HEK293 (cell line): ENCODE measurements around the gene TTC7B.

Source experiments
- CTCF ChIA-PET: fragments of 350-600 bp; formaldehyde crosslinking; extraction: SDS; loops from one replicate; lab custom pipeline; 2021; ENCODE audit warnings: antibody characterized with exemption; lab: Yijun Ruan, JAX
- POLR2A ChIA-PET: fragments of 300-600 bp; formaldehyde crosslinking; extraction: SDS; loops from one replicate; lab custom pipeline; 2020; ENCODE audit warnings: antibody characterized with exemption, inconsistent platforms; lab: Yijun Ruan, JAX
- H3K27ac ChIP-seq: fragments of 200-500 bp; sonication (Bioruptor generic); 2 replicates; pipeline ENCODE4 v1.5.1; 2014; ENCODE audit warnings: low read depth, low read length, control low read depth, inconsistent platforms; ENCODE audit errors: extremely low read depth
- H3K36me3 ChIP-seq, 2 experiments: fragments of 200-500 bp in 1 of 2; sonication (Bioruptor generic) in 1 of 2; 1 replicate in 1 of 2; 2 replicates in 1 of 2; pipeline ENCODE4 v1.5.1; 2014 to 2017; ENCODE audit warnings: inconsistent platforms in 2 of 2, low read length in 2 of 2; ENCODE audit not compliant: control insufficient read depth in 2 of 2, insufficient read depth in 1 of 2
- H3K4me1 ChIP-seq: fragments of 200-500 bp; sonication (Bioruptor generic); 2 replicates; pipeline ENCODE4 v1.5.1; 2014; ENCODE audit warnings: mild to moderate bottlenecking, low read length, inconsistent platforms; ENCODE audit not compliant: control insufficient read depth, insufficient read depth
- H3K4me3 ChIP-seq: 2 replicates; pipeline ENCODE4 v1.5.1; 2011; ENCODE audit warnings: low read depth, mild to moderate bottlenecking, control low read depth, low read length, moderate library complexity
- H3K9me3 ChIP-seq: fragments of 200-500 bp; sonication (Bioruptor generic); 2 replicates; pipeline ENCODE4 v1.5.1; 2014; ENCODE audit warnings: low read depth, low read length, inconsistent platforms; ENCODE audit not compliant: control insufficient read depth, insufficient read depth
- ELK4 ChIP-seq: IDR thresholded peaks from 2 replicates; pipeline ENCODE4 v1.6.1; 2011; ENCODE audit warnings: mild to moderate bottlenecking, low read depth, low read length, borderline replicate concordance
- HIC1 ChIP-seq: fragments of 450-650 bp; formaldehyde crosslinking; IDR thresholded peaks from 2 replicates; pipeline ENCODE4 v1.5.1; 2016; ENCODE audit warnings: missing biosample characterization, missing genetic modification characterization
- HOXD13 ChIP-seq: sonication (generic); formaldehyde crosslinking; IDR thresholded peaks from 2 replicates; pipeline ENCODE4 v1.8.0; 2022; ENCODE audit warnings: missing genetic modification reagents, borderline replicate concordance
- MZF1 ChIP-seq: fragments of 450-650 bp; formaldehyde crosslinking; IDR thresholded peaks from 2 replicates; pipeline ENCODE4 v1.5.1; 2017; ENCODE audit warnings: missing biosample characterization, missing genetic modification characterization, borderline replicate concordance
- PRDM1 ChIP-seq: fragments of 450-650 bp; formaldehyde crosslinking; IDR thresholded peaks from 2 replicates; pipeline ENCODE4; 2016; ENCODE audit warnings: missing biosample characterization, missing genetic modification characterization
- REST ChIP-seq: fragments of 450-650 bp; formaldehyde crosslinking; IDR thresholded peaks from 2 replicates; pipeline ENCODE4 v1.5.1; 2016; ENCODE audit warnings: missing biosample characterization, missing genetic modification characterization
- SCRT2 ChIP-seq: fragments of 450-650 bp; formaldehyde crosslinking; IDR thresholded peaks from 2 replicates; pipeline ENCODE4 v1.5.1; 2016; ENCODE audit warnings: missing biosample characterization, missing genetic modification characterization
- SP2 ChIP-seq: fragments of 450-650 bp; formaldehyde crosslinking; IDR thresholded peaks from 2 replicates; pipeline ENCODE4 v1.5.1; 2016; ENCODE audit warnings: missing biosample characterization, missing genetic modification characterization
- SP7 ChIP-seq: fragments of 450-650 bp; formaldehyde crosslinking; IDR thresholded peaks from 2 replicates; pipeline ENCODE4 v1.5.1; 2016; ENCODE audit warnings: missing biosample characterization, missing genetic modification characterization
- WT1 ChIP-seq: fragments of 450-650 bp; formaldehyde crosslinking; IDR thresholded peaks from 2 replicates; pipeline ENCODE4 v1.5.1; 2016; ENCODE audit warnings: missing biosample characterization, missing genetic modification characterization
- ZBTB1 ChIP-seq: fragments of 450-650 bp; formaldehyde crosslinking; IDR thresholded peaks from 2 replicates; pipeline ENCODE4 v1.5.1; 2016; ENCODE audit warnings: missing biosample characterization, missing genetic modification characterization
- ZBTB21 ChIP-seq: fragments of 450-650 bp; formaldehyde crosslinking; IDR thresholded peaks from 2 replicates; pipeline ENCODE4 v1.5.1; 2017; ENCODE audit warnings: missing biosample characterization, missing genetic modification characterization
- ZBTB7A ChIP-seq: fragments of 450-650 bp; formaldehyde crosslinking; IDR thresholded peaks from 2 replicates; pipeline ENCODE4 v1.5.1; 2016; ENCODE audit warnings: low read depth, missing biosample characterization, missing genetic modification characterization
- ZFP37 ChIP-seq: fragments of 450-650 bp; formaldehyde crosslinking; IDR thresholded peaks from 2 replicates; pipeline ENCODE4 v1.5.1; 2016; ENCODE audit warnings: missing biosample characterization, missing genetic modification characterization
- ZIC2 ChIP-seq: fragments of 450-650 bp; formaldehyde crosslinking; IDR thresholded peaks from 2 replicates; pipeline ENCODE4 v1.5.1; 2016; ENCODE audit warnings: missing biosample characterization, missing genetic modification characterization
- ZNF140 ChIP-seq: fragments of 450-650 bp; formaldehyde crosslinking; IDR thresholded peaks from 2 replicates; pipeline ENCODE4 v1.5.1; 2016; ENCODE audit warnings: missing biosample characterization, missing genetic modification characterization
- ZNF221 ChIP-seq: fragments of 450-650 bp; formaldehyde crosslinking; IDR thresholded peaks from 2 replicates; pipeline ENCODE4 v1.5.1; 2017; ENCODE audit warnings: missing biosample characterization, missing genetic modification characterization, borderline replicate concordance
- ZNF248 ChIP-seq: fragments of 450-650 bp; formaldehyde crosslinking; IDR thresholded peaks from 2 replicates; pipeline ENCODE4 v1.5.1; 2017; ENCODE audit warnings: missing biosample characterization, missing genetic modification characterization
- ZNF366 ChIP-seq: fragments of 450-650 bp; formaldehyde crosslinking; conservative IDR thresholded peaks from 2 replicates; pipeline ENCODE4 v1.5.1; 2016; ENCODE audit warnings: missing biosample characterization, missing genetic modification characterization
- ZNF391 ChIP-seq: fragments of 450-650 bp; formaldehyde crosslinking; IDR thresholded peaks from 2 replicates; pipeline ENCODE4 v1.5.1; 2016; ENCODE audit warnings: low read depth, missing biosample characterization, missing genetic modification characterization, borderline replicate concordance
- ZNF488 ChIP-seq: fragments of 450-650 bp; formaldehyde crosslinking; IDR thresholded peaks from 2 replicates; pipeline ENCODE4 v1.5.1; 2016; ENCODE audit warnings: missing biosample characterization, missing genetic modification characterization
- ZNF514 ChIP-seq: fragments of 450-650 bp; formaldehyde crosslinking; IDR thresholded peaks from 2 replicates; pipeline ENCODE4 v1.5.1; 2016; ENCODE audit warnings: missing biosample characterization, missing genetic modification characterization
- ZNF560 ChIP-seq: fragments of 450-650 bp; formaldehyde crosslinking; IDR thresholded peaks from 2 replicates; pipeline ENCODE4 v1.5.1; 2017; ENCODE audit warnings: missing biosample characterization, missing genetic modification characterization, borderline replicate concordance
- ZNF596 ChIP-seq: fragments of 450-650 bp; IDR thresholded peaks from 2 replicates; pipeline ENCODE4 v1.5.0; 2018; ENCODE audit warnings: missing biosample characterization, mild to moderate bottlenecking, missing genetic modification characterization, moderate library complexity
- ZNF624 ChIP-seq: fragments of 450-650 bp; formaldehyde crosslinking; IDR thresholded peaks from 2 replicates; pipeline ENCODE4 v1.5.1; 2017; ENCODE audit warnings: missing biosample characterization, missing genetic modification characterization
- ZNF843 ChIP-seq: fragments of 450-650 bp; formaldehyde crosslinking; IDR thresholded peaks from 2 replicates; pipeline ENCODE4 v1.5.1; 2016; ENCODE audit warnings: missing biosample characterization, missing genetic modification characterization

The TTC7B gene

GRCh38 chr14:90609376-90609775 is 206.9 kb downstream of the TTC7B start:
- Histone ChIP-seq H3K36me3 (peaks cover 0 to 21% of the 10 kb centered on the region in 2 experiments; a peak in 2 of 3 replicates), H3K27ac (no peak overlapping the region), H3K4me1 (peaks cover 4% of the 10 kb centered on the region; the same call in 1 of the 2 replicates), H3K9me3 (no peaks in the 10 kb centered on the region), H3K4me3 (no peak overlapping the region)
- TF ChIP-seq ZNF488 (no peak), WT1 (no peak), ZNF140 (no peak), ZBTB1 (tag by site-specific recombination) (no peak), HOXD13 (CRISPR knock-in tag) (no peak), ZFP37 (tag by site-specific recombination) (no peak), REST (tag by site-specific recombination) (no peak), ZNF514 (tag by site-specific recombination) (no peak), MZF1 (tag by site-specific recombination) (no peak), ZBTB7A (tag by site-specific recombination) (no peak), SP7 (tag by site-specific recombination) (no peak), ZNF596 (tag by site-specific recombination) (no peak), ZNF624 (no peak), ZIC2 (no peak), ZBTB21 (tag by site-specific recombination) (no peak), PRDM1 (tag by site-specific recombination) (no peak), ZNF560 (no peak), ZNF248 (tag by site-specific recombination) (no peak), ZNF391 (tag by site-specific recombination) (no peak)
- POLR2A ChIA-PET: interaction anchor here (0.6 to 1.5 kb wide), 2 partner anchors 12 to 209 kb away, joined by 3 to 4 read pairs; no protein-coding TSS in a partner anchor
- CTCF ChIA-PET: interaction anchor here (0.6 to 0.7 kb wide), 3 partner anchors 19 to 475 kb away, joined by 3 to 4 read pairs (median 3); no protein-coding TSS in a partner anchor

GRCh38 chr14:90608929-90609341 is 207.3 kb downstream of the TTC7B start:
- Histone ChIP-seq H3K36me3 (peaks cover 0 to 21% of the 10 kb centered on the region in 2 experiments; a peak in 2 of 3 replicates), H3K4me3 (no peak overlapping the region), H3K27ac (no peak overlapping the region), H3K9me3 (no peaks in the 10 kb centered on the region), H3K4me1 (peaks cover 4% of the 10 kb centered on the region; the same call in 1 of the 2 replicates)
- POLR2A ChIA-PET: interaction anchor here (0.6 to 1.5 kb wide), 2 partner anchors 11 to 209 kb away, joined by 3 to 4 read pairs; no protein-coding TSS in a partner anchor
- TF ChIP-seq ZNF366 (no peak), ZIC2 (peak; percentile 58), SCRT2 (tag by site-specific recombination) (no peak), SP2 (tag by site-specific recombination) (no peak), ZNF221 (tag by site-specific recombination) (no peak), HIC1 (tag by site-specific recombination) (no peak), PRDM1 (tag by site-specific recombination) (no peak), ELK4 (no peak), ZNF843 (tag by site-specific recombination) (no peak)
- CTCF ChIA-PET: interaction anchor here (0.6 to 0.7 kb wide), 3 partner anchors 20 to 475 kb away, joined by 3 to 4 read pairs (median 3); no protein-coding TSS in a partner anchor
